Peyer's patch (tissue), 4 donors: ENCODE results near the gene ELOA2.

ENCODE experiments used
- CTCF ChIP-seq, 6 experiments: fragments of 450-650 bp in 4 of 6; fragments of 200-600 bp in 2 of 6; sonication (generic) in 1 of 6; IDR thresholded peaks; one replicate each; pipeline ENCODE4 v1.5.1; 2017 to 2019; ENCODE audit warnings: antibody characterized with exemption in 6 of 6, mild to moderate bottlenecking in 3 of 6, moderate library complexity in 1 of 6
- POLR2A ChIP-seq, 2 donors: fragments of 450-650 bp; IDR thresholded peaks; one replicate each; pipeline ENCODE4 v1.5.1; 2017; ENCODE audit warnings: antibody characterized with exemption in 2 of 2, mild to moderate bottlenecking in 2 of 2, moderate library complexity in 2 of 2

- TF ChIP-seq POLR2A (IDR thresholded peaks at IDR 0.05): no peak
- no peak for TF ChIP-seq CTCF (IDR thresholded peaks at IDR 0.05)
These were observed 5.6 kb upstream of the ELOA2 start for GRCh38 chr18:47040982-47041381.
